HAP-1 (cell line): ENCODE results near the gene FBN3.
"Not testable (repeated sequence)": the region's sequence is repeated elsewhere in the genome, so short reads cannot be mapped to it uniquely, and the experiment has no call there.

Source experiments
- DNase-seq, 2 experiments: peaks; one replicate each; pipeline ENCODE4 v3.0.0-alpha.2; 2016 to 2020; ENCODE audit warnings: low spot score in 2 of 2
- H3K27me3 ChIP-seq: fragments of 250-450 bp; sonication (Bioruptor Pico); 2 replicates; pipeline ENCODE4 v1.5.1; 2020; ENCODE audit warnings: low read depth, mild to moderate bottlenecking, moderate library complexity
- H3K36me3 ChIP-seq: fragments of 250-450 bp; sonication (Bioruptor Pico); replicated peaks from 2 replicates; pipeline ENCODE4 v1.5.1; 2020; ENCODE audit warnings: mild to moderate bottlenecking
- H3K4me1 ChIP-seq: fragments of 250-450 bp; sonication (Bioruptor Pico); 2 replicates; pipeline ENCODE4 v1.5.1; 2020; ENCODE audit warnings: mild to moderate bottlenecking
- H3K4me3 ChIP-seq: fragments of 250-450 bp; sonication (Bioruptor Pico); 2 replicates; pipeline ENCODE4 v1.5.1; 2020; ENCODE audit warnings: mild to moderate bottlenecking, moderate library complexity
- H3K9me3 ChIP-seq: fragments of 250-450 bp; sonication (Bioruptor Pico); 2 replicates; pipeline ENCODE4 v1.5.1; 2020; ENCODE audit warnings: mild to moderate bottlenecking, moderate library complexity
- in situ Hi-C: fragments of 300-500 bp; cut with MboI; formaldehyde crosslinking; loops from 3 replicates; pipeline ENCODE4 v1.14.3; 2020; ENCODE audit warnings: low sequenced_read_pairs, inconsistent platforms, mixed read lengths

Gene FBN3

DNA sequence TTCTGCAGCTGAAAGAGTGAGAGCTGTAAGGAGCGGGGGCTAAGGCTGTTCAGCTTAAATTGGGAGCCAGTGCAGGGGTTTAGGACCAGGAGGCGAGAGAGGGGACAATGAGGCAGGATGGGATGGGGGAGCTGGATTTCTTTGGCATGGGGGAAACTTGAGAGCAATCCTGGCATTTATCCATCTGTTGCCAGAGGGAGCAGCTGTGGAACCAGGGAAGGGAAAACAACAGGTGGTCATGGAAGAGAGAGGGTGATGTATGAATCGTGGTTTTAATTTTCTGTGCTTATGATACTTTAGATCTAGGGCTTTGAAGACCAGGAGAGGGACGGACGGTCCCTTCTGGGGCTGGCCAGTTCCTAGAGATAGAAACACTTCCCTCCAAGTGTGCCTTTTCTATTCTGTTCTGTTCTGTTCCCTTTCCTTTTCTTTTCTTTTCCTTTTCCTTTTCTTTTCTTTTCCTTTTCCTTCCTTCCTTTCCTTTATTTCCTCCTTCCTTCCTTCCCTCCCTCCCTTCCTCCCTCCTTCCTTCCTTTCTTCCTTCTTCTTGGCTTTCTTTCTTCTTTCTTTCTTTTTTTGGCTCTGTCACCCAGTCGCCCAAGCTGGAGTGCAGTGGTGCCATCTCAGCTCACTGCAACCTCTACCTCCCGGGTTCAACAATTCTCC is 112.8 kb downstream of the FBN3 start:
- H3K9me3 ChIP-seq, result no peaks in the 10 kb centered on the region
- no peak for DNase-seq
- no peaks in the 10 kb centered on the region for H3K27me3 ChIP-seq

DNA sequence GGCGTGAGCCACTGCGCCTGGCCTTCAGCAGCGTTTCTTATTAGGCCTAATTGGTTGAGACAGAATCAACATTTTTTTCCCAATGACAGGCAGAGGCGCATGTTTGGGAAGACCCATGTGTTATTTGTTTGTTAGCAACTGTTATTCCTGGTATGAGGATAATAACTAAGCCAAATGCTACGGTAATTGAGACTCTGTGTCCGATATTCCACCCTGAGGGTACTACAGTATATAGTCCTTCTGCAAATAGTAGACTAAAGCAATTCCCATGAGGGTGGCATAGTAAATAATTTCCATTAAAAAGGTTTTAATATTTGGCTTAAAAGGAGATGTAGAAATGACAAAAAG is 115.2 kb downstream of the FBN3 start:
- H3K27me3 ChIP-seq, result no peaks in the 10 kb centered on the region
- no peak for DNase-seq
- no peaks in the 10 kb centered on the region for H3K36me3 ChIP-seq
- H3K4me1 ChIP-seq, result no peaks in the 10 kb centered on the region
- no peak overlapping the region for H3K4me3 ChIP-seq
- in situ Hi-C loops, result no loop called here
- no peaks in the 10 kb centered on the region for H3K9me3 ChIP-seq

More for the DNA sequence above, 112.8 kb downstream of the FBN3 start:
- Histone ChIP-seq H3K36me3 (no peaks in the 10 kb centered on the region), H3K4me1 (no peaks in the 10 kb centered on the region), H3K4me3 (no peak overlapping the region)
- in situ Hi-C loops, result no loop called here

DNA sequence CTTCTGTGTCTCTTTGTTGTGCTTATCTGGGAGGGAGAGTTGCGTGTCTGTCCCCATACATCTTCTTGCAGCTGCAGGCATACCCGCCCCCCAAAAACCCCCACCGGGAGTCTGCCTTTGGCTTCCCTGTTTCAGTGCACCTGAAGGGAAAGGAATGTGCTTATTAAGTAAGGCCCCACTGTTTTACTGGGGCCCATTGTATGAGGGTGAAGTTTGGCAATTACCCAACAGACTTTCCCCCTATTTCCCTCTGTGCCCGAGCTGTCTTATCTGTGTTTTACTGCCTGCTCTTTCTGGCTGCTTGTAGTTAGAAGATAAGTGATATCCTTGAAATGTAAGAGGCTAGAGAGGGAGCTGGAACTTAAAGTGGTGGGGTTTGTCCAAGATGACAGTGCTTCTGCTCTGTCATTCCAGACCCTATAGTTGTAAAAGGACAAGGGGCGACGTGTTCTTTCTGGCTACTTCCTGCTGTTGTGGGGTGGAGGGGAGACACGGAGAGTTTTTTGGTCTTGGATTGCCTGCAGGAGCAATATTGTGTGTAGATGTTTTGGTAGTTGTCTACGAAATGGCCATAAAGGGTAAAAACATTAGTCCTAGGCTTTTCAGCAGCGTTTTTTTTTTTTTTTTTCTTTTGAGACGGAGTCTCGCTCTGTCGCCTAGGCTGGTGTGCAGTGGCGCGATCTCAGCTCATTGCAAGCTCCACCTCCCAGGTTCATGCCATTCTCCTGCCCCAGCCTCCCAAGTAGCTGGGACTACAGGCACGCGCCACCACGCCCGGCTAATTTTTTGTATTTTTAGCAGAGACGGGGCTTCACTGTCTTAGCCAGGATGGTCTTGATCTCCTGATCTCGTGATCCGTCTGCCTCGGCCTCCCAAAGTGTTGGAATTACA is 115.9 kb downstream of the FBN3 start:
- in situ Hi-C loops, H3K4me3 ChIP-seq, H3K4me1 ChIP-seq, H3K9me3 ChIP-seq, DNase-seq, H3K36me3 ChIP-seq, H3K27me3 ChIP-seq: not testable (repeated sequence)

DNA sequence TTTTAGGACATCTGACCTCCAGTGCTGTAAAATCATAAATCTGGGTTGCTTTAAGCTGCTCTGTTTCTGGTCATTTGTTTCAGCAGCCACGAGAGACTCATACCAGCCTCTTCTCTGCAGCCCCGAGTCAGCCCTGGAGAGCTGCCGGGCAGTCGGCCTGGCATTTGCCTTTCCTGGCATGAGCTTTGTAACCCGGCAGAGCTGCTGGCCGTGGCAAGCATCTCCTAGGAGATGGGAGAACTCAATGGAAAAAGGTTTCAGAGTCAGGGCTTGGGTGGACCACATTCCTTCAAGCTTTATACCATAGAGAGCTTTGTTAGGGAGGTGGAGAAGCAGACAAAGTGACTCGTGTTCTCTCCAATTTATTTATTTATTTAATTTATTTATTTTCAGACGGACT is 118.4 kb downstream of the FBN3 start:
- in situ Hi-C loops, result no loop called here
- no peak for DNase-seq

DNA sequence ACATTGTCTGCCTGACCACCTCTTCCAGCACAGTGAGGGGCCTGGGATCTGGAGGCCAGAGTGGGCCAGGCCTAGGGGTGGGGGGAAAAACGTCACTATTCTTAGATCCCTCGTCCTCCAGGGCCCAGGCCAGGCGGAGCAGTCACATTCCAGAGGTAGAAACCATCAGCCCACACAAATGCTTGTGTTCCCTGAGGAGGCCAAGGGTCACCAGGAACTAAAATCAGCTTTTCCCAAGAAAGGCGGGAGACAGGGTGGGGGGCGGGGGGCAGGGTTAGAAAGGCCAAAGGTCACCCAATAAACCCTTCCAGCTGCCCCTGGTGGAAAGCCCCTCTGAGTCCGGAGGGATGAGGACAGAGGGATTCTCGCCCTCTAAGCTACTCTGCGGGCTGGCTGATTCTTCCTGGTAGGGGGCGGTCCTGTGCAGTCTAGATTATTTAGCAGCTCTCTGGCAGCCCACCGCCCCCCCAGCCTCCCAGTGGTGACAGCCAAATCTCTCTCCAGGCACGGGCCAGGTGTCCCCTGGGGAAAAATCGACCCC is 120.4 kb downstream of the FBN3 start:
- Histone ChIP-seq H3K4me1 (no peaks in the 10 kb centered on the region), H3K4me3 (no peak overlapping the region)
- in situ Hi-C loops, result no loop called here

More for the DNA sequence above, 118.4 kb downstream of the FBN3 start:
- no peaks in the 10 kb centered on the region for H3K4me1 ChIP-seq
- no peaks in the 10 kb centered on the region for H3K9me3 ChIP-seq
- no peaks in the 10 kb centered on the region for H3K27me3 ChIP-seq
- H3K4me3 ChIP-seq, result no peak overlapping the region
- H3K36me3 ChIP-seq, result no peaks in the 10 kb centered on the region

DNA sequence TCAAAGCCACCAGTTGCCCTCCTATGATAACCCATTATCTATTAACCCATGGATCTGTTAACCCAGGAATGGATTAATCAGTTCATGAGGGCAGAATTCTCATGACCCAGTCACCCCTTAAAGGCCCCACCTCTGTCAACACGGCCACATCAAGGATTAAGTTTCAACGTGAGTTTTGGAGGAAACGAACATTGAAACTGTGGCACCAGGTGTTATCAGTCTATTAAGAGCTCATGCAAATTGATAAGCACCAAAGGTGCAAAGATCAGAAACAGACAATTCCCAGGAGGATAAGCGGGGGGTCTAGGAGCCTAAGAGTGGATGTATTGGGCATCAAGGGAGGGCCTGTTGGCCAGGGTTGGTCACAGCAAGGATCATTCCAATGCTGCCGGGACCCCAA is 124.1 kb downstream of the FBN3 start:
- Histone ChIP-seq H3K9me3 (no peaks in the 10 kb centered on the region), H3K4me1 (no peaks in the 10 kb centered on the region), H3K27me3 (no peaks in the 10 kb centered on the region), H3K4me3 (no peak overlapping the region), H3K36me3 (no peaks in the 10 kb centered on the region)
- in situ Hi-C loops, result no loop called here
- DNase-seq, result no peak

More for the DNA sequence above, 120.4 kb downstream of the FBN3 start:
- Histone ChIP-seq H3K9me3 (no peaks in the 10 kb centered on the region), H3K36me3 (no peaks in the 10 kb centered on the region), H3K27me3 (no peaks in the 10 kb centered on the region)
- peak in 1 of 2 experiments; percentile 30 for DNase-seq

DNA sequence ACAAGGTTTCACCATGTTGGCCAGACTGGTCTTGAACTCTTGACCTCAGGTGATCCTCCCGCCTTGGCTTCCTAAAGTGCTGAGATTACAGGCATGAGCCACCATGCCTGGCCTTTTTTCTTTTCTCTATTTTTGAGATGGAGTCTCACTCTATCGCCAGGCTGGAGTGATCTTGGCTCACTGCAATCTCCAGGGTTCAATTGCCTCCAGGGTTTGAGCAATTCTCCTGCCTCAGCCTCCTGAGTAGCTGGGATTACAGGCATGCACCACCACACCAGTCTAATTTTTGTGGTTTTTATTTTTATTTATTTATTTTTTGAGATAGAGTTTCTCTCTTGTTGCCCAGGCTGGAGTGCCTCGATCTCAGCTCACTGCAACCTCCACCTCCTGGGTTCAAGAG is 125.1 kb downstream of the FBN3 start:
- H3K9me3 ChIP-seq, H3K36me3 ChIP-seq, H3K4me3 ChIP-seq, H3K4me1 ChIP-seq, DNase-seq, H3K27me3 ChIP-seq, in situ Hi-C loops: not testable (repeated sequence)

DNA sequence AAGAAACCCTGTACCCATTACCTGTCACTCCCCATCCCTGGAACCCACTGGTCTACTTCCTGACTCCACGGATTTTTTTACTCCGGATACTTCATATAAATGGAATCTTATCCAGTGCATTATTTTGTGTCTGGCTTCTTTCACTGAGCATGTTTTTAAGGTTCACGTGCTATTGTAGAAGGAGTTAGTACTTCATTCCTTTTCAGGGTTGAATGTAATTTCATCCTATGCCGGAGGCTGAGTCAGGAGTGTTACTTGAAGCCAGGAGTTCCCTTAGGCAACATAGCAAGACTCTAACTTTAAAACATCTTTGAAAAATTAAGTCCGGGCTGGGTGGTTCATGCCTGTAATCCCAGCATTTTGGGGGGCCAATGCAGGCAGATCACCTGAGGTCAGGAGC is 126.0 kb downstream of the FBN3 start:
- H3K9me3 ChIP-seq, result no peaks in the 10 kb centered on the region
- in situ Hi-C loops, result no loop called here
- H3K4me3 ChIP-seq, result no peak overlapping the region
- no peaks in the 10 kb centered on the region for H3K36me3 ChIP-seq
- H3K4me1 ChIP-seq, result no peaks in the 10 kb centered on the region
- no peak for DNase-seq
- no peaks in the 10 kb centered on the region for H3K27me3 ChIP-seq

DNA sequence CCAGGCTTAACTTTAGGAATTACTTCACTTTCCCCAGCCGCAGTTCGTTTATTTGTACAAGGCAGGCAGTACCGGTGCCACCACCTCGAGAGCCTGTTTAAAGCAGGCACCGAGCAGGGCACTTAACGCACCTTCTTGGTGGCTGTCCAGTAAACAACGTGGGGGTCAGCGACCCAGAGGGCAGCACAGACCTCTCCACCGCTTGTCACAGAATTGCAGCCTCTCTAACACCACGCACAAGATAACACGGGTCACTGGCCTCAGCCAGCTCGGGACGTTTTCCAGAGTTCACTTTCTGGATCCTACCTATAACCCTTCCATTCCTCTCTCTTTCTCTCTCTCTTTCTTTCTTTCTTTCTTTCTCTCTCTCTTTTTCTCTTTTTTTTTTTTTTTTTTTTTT is 127.1 kb downstream of the FBN3 start:
- H3K4me3 ChIP-seq, result no peak overlapping the region
- H3K4me1 ChIP-seq, result no peaks in the 10 kb centered on the region; the same call in 1 of the 2 replicates
- no peaks in the 10 kb centered on the region for H3K27me3 ChIP-seq
- in situ Hi-C loops, result no loop called here
- no peaks in the 10 kb centered on the region for H3K36me3 ChIP-seq
- DNase-seq, result no peak
- H3K9me3 ChIP-seq, result no peaks in the 10 kb centered on the region

DNA sequence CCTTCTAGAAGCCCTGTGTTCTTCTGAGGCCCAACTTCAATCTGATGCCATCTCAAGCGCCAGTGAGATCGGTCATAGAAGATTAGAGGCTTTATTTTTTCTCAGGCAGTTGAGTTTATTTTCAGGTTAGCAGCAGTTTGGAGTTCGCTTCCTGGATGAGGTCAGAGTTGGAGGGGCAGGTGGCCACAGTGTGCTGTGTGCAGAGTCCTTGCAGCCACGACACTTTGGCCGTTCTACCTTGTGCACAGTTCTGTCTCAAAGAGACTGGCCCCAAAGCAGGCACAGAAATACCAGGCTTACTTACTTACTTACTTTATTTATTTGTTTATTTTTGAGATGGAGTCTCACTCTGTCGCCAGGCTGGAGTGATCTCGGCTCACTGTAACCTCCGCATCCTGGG is 128.0 kb downstream of the FBN3 start:
- DNase-seq, result no peak
- no peak overlapping the region for H3K4me3 ChIP-seq
- H3K4me1 ChIP-seq, result no peaks in the 10 kb centered on the region; the same call in 1 of the 2 replicates
- no peaks in the 10 kb centered on the region for H3K36me3 ChIP-seq
- in situ Hi-C loops, result no loop called here
- no peaks in the 10 kb centered on the region for H3K27me3 ChIP-seq
- H3K9me3 ChIP-seq, result no peaks in the 10 kb centered on the region

DNA sequence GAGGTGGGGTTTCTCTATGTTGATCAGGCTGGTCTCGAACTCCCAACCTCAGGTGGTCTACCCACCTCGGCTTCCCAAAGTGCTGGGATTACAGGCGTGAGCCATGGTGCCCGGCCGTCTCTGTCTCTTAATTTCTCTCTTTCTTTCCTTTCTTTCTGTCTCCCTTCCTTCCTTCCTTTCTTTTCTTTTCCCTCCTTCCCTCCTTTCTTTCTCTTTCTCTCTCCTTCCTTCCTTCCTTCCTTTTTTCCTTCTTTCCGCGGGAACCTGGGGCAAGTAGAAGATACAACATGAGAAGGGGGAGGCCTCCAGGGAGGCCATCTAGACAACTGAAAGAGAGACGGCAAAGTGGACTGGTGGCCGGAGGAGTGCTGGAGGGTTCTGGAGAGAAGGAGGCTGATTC is 128.7 kb downstream of the FBN3 start:
- in situ Hi-C loops, result no loop called here

DNA sequence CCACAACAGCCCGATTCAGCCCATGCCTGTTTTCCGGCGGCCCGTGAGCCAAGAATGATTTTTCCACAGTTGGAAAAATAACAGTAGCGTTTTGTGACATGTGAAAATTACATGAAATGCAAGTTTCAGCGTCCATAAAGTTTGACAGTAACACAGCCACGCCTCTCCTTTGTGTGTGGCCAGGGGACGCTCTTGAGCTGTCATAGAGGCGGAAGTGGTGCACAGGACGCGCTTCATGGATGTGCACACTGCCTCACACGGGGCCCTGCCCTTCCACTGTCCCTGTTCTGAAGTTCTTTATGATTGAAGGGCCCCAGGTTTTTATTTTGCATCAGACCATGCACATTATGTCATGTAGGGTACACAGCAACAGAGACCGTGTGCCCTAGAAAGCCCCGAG is 131.6 kb downstream of the FBN3 start:
- Histone ChIP-seq H3K4me3 (no peak overlapping the region), H3K9me3 (no peaks in the 10 kb centered on the region), H3K4me1 (no peaks in the 10 kb centered on the region; the same call in 1 of the 2 replicates), H3K27me3 (no peaks in the 10 kb centered on the region), H3K36me3 (no peaks in the 10 kb centered on the region)
- DNase-seq, result peak in 1 of 2 experiments; percentile 57
- in situ Hi-C loops, result no loop called here

More for the DNA sequence above, 128.7 kb downstream of the FBN3 start:
- Histone ChIP-seq H3K9me3 (no peaks in the 10 kb centered on the region), H3K36me3 (no peaks in the 10 kb centered on the region), H3K27me3 (no peaks in the 10 kb centered on the region), H3K4me3 (no peak overlapping the region), H3K4me1 (no peaks in the 10 kb centered on the region; the same call in 1 of the 2 replicates)
- no peak for DNase-seq
